Endometrial microvascular endothelial cells (primary cell): ENCODE data around the gene PYGL. TPM values are rescaled to one million over a fixed set of nuclear protein-coding genes. Genes with fewer than 3 reads are reported as not detected.
"Not testable (repeated sequence)": the region's sequence is repeated elsewhere in the genome, so short reads cannot be mapped to it uniquely, and the experiment has no call there.

ENCODE experiments used
- in situ Hi-C: cut with HindIII; loops from 2 replicates; pipeline ENCODE4 v1.10.0; 2017; ENCODE audit warnings: low sequenced_read_pairs, low pct_unique_long_range_greater_than_20kb; ENCODE audit errors: inconsistent ontology term
- total RNA-seq: library from RNA; depleted of rRNA; stranded (reverse); fragments of >200 nt; gene quantifications from one replicate; pipeline ENCODE4 v1.2.3, GENCODE V29; 2015; ENCODE audit errors: inconsistent ontology term

The PYGL gene
- total RNA-seq, 1 donor from 2014 or later = 106 TPM

DNA sequence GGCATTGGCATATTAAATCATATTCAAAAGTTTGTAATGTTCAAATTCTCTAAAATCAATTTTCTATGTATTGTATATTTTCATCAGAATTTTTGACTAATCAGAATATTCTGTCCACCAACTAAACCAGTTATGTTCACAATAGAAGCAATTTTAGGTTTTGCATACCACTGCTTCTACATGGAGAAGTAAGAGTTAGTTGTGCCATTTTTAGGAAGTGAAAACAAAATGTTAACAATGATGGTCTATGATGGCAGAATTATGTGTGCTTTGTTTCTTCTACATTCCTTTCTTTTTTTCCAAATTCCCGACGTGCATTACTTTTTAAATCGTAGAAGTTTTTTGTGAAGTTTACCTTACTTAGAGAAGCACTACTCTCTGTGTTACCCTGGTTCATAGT, 42.9 kb downstream of the PYGL start:
- in situ Hi-C loops = no loop called here

DNA sequence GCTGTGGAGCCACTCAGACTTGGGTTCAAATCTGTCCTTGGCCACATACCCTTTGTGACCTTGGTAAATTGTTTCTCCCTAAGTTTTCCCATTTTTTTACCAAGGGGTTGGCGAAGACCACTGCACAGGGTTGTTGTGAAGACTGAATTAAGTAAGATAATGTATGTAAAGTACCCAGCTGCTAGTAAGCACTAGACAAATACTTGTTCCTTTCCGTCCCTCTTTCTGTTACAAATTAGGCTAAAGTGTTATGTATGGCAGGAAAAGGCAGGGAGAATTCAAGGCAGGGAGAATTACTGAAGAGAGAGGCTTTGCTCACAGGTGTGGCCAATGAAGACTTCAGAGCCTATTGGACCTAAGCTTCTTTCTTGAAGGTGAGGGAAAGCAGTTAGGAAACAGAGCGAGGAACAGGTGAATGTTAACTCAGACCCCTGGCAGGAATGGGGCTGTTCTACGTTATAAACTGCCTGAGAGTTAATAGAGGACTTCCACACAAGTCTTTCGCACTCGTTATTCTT, 46.6 kb downstream of the PYGL start:
- in situ Hi-C loops = no loop called here

DNA sequence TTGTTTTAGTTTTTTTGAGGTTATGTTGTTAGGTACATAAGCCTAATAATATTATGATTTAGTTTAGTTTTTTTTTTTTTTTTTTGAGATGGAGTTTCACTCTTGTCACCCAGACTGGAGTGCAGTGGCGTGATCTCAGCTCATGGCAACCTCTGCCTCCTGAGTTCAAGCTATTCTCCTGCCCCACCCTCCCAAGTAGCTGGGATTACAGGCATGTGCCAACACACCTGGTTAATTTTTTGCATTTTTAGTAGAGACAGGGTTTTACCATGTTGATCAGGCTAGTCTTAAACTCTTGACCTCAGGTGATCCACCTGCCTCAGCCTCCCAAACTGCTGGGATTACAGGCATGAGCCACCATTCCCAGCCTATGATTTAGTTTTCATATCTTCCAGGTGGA, 47.3 kb downstream of the PYGL start:
- in situ Hi-C loops = not testable (repeated sequence)

DNA sequence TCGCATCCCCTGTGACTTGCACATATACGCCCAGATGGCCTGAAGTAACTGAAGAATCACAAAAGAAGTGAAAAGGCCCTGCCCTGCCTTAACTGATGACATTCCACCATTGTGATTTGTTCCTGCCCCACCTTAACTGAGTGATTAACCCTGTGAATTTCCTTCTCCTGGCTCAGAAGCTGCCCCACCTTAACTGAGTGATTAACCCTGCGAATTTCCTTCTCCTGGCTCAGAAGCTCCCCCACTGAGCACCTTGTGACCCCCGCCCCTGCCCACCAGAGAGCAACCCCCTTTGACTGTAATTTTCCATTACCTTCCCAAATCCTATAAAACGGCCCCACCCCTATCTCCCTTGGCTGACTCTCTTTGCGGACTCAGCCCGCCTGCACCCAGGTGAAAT, 47.9 kb downstream of the PYGL start:
- in situ Hi-C loops = not testable (repeated sequence)

DNA sequence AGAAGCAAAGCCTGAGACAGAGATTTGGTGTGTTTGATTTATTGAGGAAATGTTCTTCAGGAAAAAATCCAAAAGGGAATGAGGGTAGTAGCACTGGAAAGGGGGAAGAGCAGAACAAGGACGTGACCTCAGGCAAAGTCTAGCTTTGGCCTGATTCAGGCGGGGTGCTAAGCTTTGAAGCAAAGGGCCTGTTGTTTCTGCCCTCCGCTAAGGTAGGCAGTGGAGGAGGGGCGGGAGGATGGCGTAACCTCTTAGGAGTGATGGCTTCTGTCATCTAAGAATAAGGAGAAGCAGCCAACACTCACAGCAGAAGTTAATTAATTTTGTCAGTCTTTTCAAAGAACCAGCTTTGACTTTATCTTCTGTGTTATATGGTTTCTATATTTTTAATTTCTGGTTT, 52.0 kb downstream of the PYGL start:
- in situ Hi-C loops = no loop called here

DNA sequence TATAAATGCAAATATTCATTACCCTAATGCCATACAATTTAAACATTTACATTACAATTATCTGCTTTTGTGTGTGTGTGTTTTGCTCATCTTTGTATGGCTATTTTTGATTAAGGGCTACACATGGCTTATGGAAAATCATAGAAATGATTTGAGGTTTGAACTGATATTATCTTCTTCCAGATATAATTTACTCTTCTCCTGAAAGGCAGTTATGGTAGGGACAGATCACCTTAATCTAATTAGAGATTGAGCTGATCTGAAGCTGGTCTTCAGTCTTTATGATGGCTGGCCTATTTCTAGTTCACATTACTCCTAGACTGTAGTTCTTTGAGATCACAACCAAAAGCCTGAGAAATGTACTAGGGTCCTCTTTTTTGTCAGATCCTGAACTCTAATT, 56.8 kb downstream of the PYGL start:
- in situ Hi-C loops = no loop called here

DNA sequence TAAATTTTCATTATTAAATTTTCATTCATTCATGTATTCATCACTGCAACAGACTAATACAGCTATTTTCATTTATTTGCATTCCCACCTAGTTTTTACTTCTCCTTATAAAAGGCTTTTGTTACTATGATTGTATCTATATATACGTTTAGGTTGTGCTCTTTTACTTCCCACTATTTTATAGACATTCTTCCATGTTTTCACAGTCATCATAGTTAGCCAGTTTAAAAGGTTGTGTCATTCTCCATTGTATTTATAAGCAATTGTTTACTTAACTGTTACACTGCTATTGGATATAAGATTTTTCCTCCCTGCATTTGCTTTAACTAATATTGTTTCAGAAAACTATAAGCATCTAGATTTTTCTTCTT, 60.5 kb downstream of the PYGL start:
- in situ Hi-C loops = no loop called here

DNA sequence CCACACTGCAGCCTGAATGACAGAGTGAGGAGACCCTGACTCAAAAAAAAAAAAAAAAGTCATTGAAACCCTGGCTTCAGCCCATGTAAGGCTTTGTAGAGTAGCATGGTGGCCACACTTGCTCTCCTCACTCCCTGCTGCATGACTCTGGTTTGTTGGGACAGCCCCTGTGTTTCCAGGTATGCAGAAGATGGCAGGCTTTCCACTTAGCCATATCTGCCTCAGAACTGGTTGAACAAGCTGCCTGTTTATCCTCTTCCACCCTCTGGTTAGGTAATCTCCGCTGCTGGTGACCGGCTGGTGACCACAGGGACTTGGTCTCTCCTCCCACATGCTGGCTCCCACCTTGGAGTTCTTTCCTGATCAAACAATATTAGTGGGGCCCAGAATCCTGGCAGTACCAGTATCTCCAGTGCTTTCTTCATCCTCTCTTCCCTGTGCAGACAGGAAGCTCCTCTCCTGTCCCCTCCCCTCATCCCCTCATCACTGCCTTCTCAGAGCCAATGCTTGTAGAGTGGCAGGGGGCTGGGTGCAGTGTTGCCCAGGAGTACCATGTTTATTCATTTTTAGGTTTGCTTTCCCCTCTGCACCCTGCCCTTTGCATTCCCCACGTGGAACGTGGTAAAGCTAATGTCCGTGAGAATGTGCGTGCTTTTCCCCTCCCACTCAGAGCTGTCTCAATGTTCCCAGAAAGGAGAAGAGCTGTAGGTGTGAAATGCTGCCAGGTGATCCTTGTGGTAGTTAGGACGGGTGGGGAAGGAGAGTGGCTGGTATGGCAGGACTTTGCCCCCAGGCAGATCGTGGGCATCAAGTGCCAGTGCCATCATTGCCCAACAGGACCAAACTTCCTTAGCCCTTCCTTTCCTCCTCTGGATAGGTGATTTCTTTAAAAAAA, 61.1 kb downstream of the PYGL start:
- in situ Hi-C loops = no loop called here

DNA sequence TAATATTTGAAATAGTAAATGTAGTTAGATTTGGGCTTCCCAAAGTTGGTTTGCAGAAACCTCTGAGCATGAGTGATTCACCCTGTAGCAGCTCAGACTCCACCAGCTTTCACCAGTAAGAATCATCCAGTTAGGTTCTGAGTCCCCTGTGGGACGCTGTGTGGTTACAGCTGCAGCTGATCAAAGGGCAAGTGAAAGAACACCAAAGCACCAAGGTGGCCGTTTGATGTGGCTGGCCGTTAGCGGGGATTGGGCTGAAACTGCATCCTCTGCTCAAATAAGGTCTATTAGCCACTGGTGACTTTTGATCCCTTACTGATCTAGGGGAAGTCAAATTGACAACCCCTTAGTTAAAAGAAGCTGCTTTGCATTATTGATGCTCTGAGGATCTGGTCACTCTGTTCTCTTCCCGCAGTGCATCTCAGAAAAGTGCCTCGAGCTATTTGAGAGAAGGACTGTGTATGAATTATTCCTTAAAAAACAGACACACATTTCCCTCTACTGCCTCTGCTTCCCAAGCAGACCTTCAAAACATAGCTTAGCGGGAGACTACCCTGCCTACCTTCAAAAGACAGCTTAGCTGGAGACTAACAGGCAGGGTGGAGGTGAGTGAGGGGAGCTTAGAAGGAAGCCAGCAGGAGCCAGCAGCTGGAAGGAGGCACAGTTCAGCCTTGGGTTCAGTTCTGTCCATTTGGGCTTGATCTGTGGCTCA, 68.8 kb downstream of the PYGL start:
- in situ Hi-C loops = no loop called here

DNA sequence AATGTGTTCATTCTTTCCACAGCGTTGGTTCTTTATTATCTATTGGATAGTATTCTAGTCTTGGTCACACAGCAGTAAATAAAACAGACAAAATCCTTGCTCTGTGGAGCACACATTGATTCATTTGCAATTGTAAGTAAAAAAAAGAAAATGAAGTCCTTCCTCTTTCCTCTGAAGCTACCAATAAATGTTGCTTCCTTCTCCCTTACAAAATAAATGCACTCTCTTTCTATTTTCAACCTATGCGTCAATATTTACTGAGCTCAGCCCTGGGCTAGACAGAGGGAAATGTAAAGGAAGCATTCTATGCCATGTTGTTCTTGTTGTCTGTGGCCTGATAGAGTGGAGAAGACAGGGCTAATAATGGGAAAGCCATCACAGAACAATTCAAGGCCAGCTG, 69.5 kb downstream of the PYGL start:
- in situ Hi-C loops = no loop called here

DNA sequence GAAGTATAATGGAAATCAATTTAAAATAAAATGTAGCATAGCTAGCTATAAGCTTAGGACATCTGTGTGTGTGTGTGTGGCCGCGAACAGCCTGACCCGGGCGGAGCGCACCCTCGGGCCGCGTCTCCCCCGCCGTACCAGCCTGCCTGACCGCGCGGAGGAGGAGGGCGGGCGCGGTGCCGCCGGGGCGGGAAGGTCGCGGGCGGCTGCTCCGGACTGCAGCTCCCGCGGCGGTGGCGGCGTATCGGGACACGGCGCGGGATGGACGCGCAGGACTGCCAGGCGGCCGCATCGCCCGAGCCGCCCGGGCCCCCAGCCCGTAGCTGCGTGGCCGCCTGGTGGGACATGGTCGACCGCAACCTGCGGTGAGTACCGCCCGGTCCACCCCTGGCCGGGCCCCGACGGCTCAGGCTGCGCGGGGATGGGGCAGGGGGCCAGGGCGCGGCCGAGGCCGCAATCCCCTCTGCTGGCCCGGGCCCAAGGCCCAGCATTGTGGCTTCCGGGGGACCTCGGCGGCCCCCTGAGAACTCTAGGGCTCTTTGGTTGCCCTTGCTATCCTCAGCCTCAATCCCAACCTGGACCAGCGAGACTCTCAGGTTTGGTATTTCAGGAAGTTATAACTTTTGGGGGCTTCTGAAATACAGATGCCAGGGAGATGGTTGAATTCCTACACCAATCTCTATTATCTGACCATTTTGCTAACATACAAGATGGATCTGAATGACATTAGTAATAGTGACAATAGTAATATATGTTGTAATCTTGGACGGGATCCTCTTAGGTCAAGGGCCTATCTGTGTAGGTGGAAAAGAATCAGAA, 72.2 kb downstream of the PYGL start, which contains the start of gene ABHD12B:
TSS of gene ABHD12B (plus strand) at position 140 of the 819 bp plus-strand sequence. CDS start at position 262, 122 bp downstream.
- in situ Hi-C loops = no loop called here

DNA sequence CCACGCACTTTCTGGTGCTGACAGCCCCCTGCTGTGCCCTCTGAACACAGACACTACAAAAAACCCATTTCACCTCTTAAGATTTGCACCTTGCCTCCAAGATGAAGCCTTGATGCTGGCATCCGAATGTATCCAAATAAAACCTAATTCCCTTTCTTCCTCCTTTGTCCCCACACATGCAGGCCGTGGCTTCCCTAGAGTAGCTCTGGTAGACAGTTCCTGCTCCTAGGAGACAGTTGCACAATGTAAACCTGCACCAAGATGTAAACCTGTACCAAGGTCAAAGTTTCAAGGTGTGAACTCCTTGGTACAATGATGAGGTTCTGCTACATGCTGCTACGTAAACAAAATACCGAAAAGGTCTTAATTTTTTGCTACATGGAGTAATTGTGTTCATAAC, 73.1 kb downstream of the PYGL start:
- in situ Hi-C loops = no loop called here

DNA sequence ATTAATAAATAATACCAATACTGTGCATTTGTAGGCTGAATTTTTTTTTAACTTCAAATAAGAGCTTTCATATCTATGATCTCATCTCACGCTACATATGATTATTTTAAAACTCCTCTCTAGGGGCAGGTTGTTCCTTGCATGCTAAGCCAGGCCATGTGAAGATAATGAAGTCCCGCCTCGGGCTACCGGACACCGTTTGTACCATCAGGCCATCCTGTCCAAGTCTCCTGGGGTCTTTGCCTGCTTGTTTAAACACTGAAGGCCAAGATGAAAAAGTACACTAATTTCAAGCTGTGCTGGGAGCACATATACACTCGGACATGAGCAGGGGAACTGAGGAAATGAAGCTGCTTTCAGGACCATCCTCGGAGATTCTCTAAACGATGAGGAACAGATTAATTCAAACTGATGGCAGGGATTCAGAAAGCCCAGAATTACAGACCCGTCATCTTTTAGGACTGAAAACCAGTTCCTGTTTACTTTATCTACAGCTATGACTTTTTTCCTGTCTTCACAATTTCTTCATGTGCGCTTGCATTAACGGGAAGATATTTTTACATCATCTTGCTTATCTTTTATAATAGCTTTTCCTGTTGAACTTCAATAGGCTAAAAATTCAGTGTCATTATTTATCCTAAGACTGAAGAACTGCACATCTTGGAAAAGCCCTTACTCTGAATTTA, 78.7 kb downstream of the PYGL start:
- in situ Hi-C loops = no loop called here

DNA sequence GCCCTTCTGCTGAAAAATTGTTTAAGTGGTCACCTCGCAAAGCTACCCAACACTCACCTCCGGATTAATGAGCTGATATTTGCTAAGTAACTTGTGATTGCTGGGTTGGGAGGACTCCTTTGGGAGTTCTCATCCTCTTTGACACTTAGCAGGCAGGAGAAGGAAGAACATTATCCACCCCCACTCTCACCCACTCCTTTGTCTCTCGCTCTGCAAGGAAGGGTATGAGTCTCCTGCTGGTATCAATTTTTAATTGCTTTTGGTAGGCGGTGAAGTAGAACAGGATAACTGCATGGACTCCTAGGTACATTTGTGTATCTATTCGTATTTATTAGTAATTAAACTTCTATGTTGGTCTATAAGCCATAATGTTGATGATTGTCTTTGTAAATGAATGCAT, 79.3 kb downstream of the PYGL start:
- in situ Hi-C loops = no loop called here

DNA sequence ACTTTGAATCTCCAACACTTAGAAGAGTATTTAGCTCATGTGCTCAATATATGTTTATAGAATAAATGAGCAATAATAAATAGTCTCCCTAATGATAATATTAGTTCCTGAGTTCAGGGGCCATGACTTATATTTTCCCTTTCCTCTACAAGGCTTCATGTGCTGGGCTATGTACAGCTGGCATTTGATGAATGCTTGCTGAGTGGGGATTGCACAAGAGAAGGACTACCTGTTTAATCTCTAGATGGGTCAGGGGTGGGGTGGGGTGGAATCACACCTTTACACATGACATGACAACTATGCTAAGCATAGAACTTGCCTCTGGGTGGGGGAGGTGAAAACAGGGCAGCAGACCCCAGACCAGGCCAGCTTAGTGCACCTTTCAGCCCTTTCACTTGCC, 80.0 kb downstream of the PYGL start:
- in situ Hi-C loops = no loop called here

DNA sequence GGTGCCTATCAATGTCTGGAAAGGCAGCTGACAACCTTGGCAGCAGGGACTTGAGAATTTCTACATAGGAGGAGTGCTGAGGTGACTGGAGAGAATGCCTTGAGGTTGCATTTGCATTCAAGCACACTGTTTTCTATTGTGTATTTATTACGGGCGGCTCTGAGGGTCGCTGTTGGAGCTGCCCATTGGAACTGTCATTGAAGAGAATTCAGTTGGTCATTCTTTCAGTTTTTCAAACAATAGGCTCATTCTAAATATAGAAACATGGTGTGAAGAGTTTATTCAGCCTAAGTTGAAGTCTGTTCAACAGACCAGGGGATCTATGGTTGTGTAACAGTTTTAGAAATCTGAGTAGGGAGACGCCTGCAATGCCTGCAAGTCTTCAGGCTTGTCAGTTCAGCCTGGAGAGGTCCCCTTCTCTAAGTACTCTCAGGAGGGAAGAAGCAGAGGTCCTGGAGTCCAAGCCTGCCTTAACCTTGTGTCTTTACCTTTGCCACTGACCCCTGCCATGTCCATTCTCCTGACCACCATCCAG, 82.2 kb downstream of the PYGL start:
- in situ Hi-C loops = no loop called here

DNA sequence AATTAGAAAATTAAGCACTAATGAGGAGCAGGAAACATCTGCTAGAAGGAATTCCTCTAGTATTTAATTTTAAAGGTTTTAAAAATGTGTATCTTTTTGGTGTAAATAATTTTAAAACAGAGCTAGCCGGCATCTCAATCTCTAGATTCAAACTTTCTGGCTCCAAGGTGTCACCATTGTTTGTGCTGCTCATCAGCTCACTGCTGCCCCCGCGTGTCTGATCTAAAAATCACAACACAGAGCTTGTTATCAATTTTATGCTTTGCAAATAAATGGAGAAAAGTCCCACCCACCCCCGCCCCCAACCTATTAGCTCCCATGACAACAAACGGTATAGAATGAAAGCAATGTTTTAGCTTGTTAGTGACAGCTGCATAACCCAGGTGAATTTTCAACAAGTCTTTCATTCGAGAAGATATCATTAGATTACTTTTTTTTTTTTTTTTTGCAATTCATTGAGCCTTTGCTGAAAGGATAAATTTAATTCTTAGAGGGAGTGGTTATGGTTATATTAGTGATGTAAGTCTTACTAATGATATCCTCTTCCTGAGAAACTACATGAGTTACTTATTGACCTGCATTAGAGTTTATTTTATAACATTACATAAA, 83.7 kb downstream of the PYGL start:
- in situ Hi-C loops = no loop called here

DNA sequence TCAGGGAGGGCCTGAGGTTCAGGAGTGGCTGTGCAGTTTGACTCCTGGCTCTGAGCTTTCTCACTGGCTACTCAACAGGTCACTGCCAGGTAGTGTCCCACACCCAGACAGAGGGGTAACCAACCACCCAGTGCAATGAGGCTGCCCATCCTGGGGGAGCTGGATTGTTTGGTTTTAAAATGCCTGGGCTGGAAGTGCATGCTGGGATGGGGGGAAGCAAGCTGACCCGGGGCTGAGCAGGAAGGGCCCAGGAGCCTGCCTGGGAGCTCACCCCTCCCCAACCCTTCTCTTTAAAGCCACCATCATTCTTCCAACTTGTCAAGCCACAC, 85.0 kb downstream of the PYGL start:
- in situ Hi-C loops = no loop called here
